Subcutaneous adipose tissue (tissue), 4 donors: ENCODE results near the gene HRAS. TPM values are rescaled to one million over a fixed set of nuclear protein-coding genes. Genes with fewer than 3 reads are reported as not detected.

Experiments used
- total RNA-seq, 4 donors: library from RNA; depleted of rRNA; stranded (reverse); fragments of >200 nt; gene quantifications; one replicate each; pipeline ENCODE4 v1.1.0, GENCODE V29; 2016
- TF ChIP-seq, protein P1 (sequence below): fragments of 450-650 bp; IDR thresholded peaks from one replicate; pipeline ENCODE4 v1.5.1; 2016; ENCODE audit warnings: low read depth, mild to moderate bottlenecking, control low read depth, antibody characterized with exemption, moderate library complexity

Gene HRAS
- total RNA-seq, 4 donors from 2014 or later = 33.7 to 53.3 (median 39.9) TPM

DNA sequence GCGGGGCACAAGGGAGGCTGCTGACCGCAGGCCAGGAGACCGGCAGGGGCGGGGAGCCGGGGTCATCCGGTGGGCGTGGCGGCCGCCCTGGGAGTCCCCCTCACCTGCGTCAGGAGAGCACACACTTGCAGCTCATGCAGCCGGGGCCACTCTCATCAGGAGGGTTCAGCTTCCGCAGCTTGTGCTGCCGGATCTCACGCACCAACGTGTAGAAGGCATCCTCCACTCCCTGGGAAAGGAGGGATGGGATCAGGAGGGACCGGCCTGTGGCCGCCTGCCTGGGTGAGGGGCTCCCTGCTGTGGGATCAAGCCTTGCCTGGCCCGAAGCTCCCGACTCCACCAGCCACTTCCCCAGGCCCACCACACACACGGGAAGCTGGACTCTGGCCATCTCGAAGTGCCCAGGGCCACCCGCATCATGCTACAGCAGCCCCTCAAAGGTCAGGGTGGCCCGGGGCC, 2.8 kb downstream of the HRAS start:
- TF ChIP-seq, protein P1, sequence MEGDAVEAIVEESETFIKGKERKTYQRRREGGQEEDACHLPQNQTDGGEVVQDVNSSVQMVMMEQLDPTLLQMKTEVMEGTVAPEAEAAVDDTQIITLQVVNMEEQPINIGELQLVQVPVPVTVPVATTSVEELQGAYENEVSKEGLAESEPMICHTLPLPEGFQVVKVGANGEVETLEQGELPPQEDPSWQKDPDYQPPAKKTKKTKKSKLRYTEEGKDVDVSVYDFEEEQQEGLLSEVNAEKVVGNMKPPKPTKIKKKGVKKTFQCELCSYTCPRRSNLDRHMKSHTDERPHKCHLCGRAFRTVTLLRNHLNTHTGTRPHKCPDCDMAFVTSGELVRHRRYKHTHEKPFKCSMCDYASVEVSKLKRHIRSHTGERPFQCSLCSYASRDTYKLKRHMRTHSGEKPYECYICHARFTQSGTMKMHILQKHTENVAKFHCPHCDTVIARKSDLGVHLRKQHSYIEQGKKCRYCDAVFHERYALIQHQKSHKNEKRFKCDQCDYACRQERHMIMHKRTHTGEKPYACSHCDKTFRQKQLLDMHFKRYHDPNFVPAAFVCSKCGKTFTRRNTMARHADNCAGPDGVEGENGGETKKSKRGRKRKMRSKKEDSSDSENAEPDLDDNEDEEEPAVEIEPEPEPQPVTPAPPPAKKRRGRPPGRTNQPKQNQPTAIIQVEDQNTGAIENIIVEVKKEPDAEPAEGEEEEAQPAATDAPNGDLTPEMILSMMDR = no peak

DNA sequence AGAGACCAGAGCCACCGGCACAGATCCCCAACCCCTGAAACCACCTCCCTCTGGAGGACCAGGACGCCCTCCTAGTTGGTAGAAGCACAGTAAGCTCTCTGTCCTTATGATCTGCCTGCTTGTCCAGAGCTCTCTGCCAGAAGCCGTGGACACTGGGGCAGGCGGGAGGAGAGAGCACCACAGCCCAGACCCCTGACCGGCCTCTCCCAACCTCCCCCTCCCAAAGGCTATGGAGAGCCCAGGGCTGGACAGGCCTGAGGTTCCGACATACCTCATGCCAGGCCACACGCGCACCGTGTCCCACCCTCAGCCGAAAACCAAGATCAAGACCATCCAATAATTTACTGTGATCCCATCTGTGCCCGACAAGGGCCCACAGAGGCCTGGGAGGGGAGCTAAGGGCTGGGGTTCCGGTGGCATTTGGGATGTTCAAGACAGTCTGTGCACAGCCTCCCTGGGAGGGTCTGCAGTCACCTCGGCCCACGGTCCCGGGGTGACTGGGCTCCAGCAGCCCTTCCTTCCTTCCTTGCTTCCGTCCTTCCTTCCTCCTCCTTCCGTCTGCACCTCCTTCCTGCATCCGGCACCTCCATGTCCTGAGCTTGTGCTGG, 3.4 kb downstream of the HRAS start:
- TF ChIP-seq, protein P1 = no peak

DNA sequence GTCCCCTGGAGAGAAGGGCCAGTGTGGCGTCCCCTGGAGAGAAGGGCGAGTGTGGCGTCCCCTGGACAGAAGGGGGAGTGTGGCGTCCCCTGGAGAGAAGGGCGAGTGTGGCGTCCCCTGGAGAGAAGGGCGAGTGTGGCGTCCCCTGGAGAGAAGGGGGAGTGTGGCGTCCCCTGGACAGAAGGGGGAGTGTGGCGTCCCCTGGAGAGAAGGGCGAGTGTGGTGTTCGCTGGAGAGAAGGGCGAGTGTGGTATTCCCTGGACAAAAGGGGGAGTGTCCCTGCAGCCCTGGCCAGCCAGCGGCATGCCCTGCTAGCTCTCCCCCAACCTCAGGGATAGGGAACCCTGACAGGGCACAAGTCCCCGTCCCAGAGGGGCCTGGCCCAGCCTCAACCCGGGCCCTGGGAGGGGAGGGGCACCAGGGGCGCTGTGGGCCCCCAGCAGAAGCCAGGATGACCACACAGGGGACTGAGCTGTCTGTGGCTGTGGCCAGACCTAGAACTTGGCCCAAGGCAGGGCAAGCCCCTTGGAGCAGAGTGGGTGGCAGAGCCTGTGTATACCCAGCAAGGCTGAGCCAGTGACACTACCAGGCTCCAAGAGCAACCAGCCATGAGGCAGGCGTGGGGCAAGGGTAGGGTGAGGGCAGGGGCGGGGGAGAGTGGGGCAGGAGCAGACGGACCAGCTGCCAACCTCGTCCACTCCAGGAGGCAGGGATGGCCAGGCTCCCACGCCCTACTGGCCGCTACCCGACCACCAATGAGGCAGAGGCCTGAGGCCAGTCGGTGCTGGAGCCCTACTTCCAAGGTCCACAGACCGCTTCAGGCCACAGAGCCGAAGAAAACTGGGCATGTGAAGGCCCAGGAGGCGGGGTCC, 4.2 kb downstream of the HRAS start:
- TF ChIP-seq, protein P1 = no peak

DNA sequence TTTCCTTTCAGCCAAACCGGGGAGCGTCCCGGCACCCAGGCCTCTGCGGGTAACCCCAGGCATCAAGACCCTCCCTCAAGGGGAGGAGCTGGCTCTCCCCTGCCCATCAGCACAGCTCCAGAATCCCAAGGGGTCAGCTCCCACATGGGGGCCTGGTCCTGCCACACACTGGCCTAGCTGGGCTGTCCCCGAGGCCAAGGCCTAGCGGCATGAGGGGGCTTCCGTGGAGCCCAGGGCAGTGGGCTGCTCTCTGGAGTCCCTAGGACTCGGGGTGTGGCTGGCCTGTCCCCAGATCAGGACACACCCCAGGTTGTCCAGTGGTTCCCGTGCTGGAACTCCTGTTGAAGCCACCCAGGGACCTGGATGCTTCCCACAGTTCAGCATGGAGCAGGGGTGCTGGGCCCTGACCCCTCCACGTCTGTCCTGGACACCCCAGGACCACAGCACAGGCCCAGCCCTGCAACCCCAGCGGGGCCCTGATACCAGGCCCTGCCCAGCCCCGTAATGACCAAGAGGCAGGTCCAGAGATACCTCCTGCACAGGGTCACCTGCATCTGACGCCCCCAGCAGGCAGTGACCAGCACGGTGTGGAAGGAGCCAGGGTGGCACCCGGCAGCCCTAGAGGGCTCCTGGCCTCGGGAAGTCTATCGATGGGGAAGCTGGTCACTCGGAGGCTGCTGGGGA, 5.5 kb downstream of the HRAS start:
- TF ChIP-seq, protein P1 = no peak

DNA sequence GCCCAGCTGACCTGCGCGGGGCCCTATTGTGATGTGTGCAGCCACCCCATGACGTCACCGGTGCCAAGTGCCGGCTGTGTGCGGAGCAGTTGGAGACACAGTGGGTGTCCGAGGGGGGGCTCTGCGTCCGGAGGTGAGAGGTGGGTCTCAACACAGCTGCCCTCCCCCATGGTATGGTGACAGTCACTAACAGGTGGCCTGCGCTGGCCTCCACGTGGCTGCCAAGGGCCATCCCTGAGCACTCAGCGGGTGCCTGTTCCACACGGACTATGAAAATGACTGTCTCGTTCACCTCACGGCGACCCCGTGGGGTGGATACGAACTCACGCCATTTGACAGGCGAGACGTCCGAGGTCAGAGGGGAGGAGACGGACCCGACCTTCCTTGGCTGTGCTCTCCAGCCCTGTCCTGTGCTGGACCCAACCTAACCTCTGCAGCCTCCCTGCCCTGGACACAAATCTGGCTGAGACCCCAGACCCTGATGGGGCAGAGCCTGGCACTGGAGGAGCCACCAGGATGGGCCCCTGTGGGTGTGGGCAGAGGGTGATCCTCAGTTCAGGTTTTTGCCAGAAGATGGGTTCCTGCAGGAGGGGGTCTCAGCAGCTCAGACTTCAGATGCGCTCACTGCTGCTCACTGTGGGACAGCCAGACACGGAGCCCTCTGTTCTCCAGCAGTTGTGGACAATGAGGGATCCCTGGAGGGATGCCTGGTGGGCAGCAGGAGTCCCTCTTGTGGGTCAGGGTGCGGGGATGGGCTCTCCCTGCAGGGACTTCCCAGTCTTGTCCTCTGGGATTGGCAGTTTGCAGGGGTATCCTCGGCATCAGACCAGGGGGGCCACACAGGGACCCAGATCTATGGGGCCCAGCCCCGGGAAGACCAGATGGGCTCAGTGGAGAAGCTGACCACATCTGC, 6.3 kb downstream of the HRAS start:
- TF ChIP-seq, protein P1 = no peak

DNA sequence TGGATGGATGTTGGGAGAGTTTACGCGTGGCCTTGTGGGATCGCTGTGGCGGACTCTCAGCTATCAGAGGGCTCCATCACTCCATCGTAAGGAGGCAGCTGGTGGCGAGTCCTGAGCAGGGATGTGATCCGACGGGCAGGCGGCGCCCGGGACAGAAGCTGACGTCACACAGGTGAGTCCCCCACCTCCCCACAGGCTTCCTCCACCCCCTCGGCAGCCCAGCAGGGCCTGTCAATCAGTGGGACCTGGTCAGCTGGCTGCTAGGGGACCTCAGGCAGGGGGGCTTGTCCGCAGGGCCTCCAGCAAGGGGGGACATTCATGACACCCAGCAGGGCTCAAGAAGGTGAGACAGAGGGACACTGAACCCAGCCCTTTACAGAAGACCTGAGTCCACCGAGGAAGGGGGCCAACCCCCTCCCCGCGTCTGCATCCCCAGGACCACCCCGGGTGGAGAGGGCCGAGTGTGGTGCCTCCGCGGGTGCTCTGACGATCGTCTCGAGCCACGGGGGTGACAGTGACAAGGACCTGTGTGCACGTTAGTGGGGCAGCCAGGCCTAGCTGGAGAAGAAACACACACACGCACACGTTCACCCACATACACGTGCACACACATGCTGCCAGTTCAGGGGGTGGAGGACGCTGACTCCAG, 7.1 kb downstream of the HRAS start:
- TF ChIP-seq, protein P1 = no peak
